Heart left ventricle (tissue), 16 donors: ENCODE data around the gene CHD5. TPM values are rescaled to one million over a fixed set of nuclear protein-coding genes. Genes with fewer than 3 reads are reported as not detected.

Source experiments
- ATAC-seq, 4 donors: fragments of 200-7000 bp; cut with Tn5 transposase; one replicate each; pipeline ENCODE4 v1.9.1; 2020 to 2022; ENCODE audit warnings: moderate library complexity in 4 of 4, mild to moderate bottlenecking in 3 of 4, moderate number of reproducible peaks in 1 of 4
- DNase-seq, 5 donors: peaks; one replicate each; pipeline ENCODE4 v3.0.0-alpha.2; 2020
- H3K27ac ChIP-seq, 12 donors: fragments of 200-600 bp; sonication (generic) in 4 of 12; one replicate each; pipeline versions ENCODE4 v1.5.0 to v1.8.0; 2016 to 2022; ENCODE audit warnings: mild to moderate bottlenecking in 2 of 12
- H3K27me3 ChIP-seq, 9 donors: fragments of 200-600 bp; sonication (generic) in 2 of 9; one replicate each; pipeline versions ENCODE4 v1.5.1 to v1.8.0; 2016 to 2022; ENCODE audit warnings: mild to moderate bottlenecking in 3 of 9
- H3K36me3 ChIP-seq, 9 donors: fragments of 200-600 bp; sonication (generic) in 2 of 9; one replicate each; pipeline versions ENCODE4 v1.5.0 to v1.8.0; 2018 to 2022; ENCODE audit warnings: mild to moderate bottlenecking in 2 of 9
- H3K4me1 ChIP-seq, 12 donors: fragments of 200-600 bp; sonication (generic) in 4 of 12; one replicate each; pipeline versions ENCODE4 v1.5.0 to v1.8.0; 2016 to 2022; ENCODE audit warnings: mild to moderate bottlenecking in 3 of 12
- H3K4me3 ChIP-seq, 12 donors: fragments of 200-600 bp; sonication (generic) in 4 of 12; one replicate each; pipeline versions ENCODE4 v1.5.0 to v1.8.0; 2017 to 2022; ENCODE audit warnings: mild to moderate bottlenecking in 9 of 12, moderate library complexity in 4 of 12
- H3K9me3 ChIP-seq, 12 donors: fragments of 200-600 bp; sonication (generic) in 4 of 12; one replicate each; pipeline versions ENCODE4 v1.5.0 to v1.8.0; 2016 to 2022; ENCODE audit warnings: mild to moderate bottlenecking in 1 of 12
- POLR2A ChIP-seq, 2 donors: fragments of 450-650 bp; IDR thresholded peaks; one replicate each; pipeline ENCODE4 v1.6.1; 2017; ENCODE audit warnings: antibody characterized with exemption in 2 of 2, mild to moderate bottlenecking in 2 of 2, moderate library complexity in 2 of 2
- WGBS, 4 donors: extraction: QIAGEN DNeasy Blood & Tissue Kit in 2 of 4; methylation state at CpG; one replicate each; pipeline versions ENCODE4 v1.1.5 to v1.1.7; 2013 to 2018; 5-methylcytosine and 5-hydroxymethylcytosine counted together
- intact Hi-C, 10 donors: fragments of 100-400 bp; cut with DNase I; formaldehyde crosslinking; loops; one replicate each; pipeline versions ENCODE4 v1.11.1 to v1.14.2; 2022
- polyA plus RNA-seq, 2 donors: library from polyadenylated mRNA; stranded (reverse); fragments of 200-250 nt; gene quantifications; one replicate each; pipeline ENCODE4 v1.2.3, GENCODE V29; 2013
- total RNA-seq, 9 donors: library from RNA; depleted of rRNA in 2 of 9; stranded (reverse); fragments of >200 nt in 2 of 9; fragmentation: NEBNext Ultra II Directional in 3 of 9; extraction: Animal tissue kit (Norgen Biotek cat#: 25700) in 3 of 9; gene quantifications; one replicate each; pipeline versions ENCODE4 v1.1.0 to v1.2.4, GENCODE V29; 2016 to 2023
- TF ChIP-seq, protein P1 (sequence below), 12 donors: fragments of 200-600 bp; sonication (generic) in 4 of 12; IDR thresholded peaks; one replicate each; pipeline versions ENCODE4 v1.5.0 to v1.8.0; 2018 to 2022; ENCODE audit warnings: antibody characterized with exemption in 12 of 12, mild to moderate bottlenecking in 5 of 12
- donor health status: ischemic (EF 13 %, LVEDD 7.1; RV severe dilation, severe dysfunction).
- donor health status: healthy with polysubstance abuse.
- donor health status: DM: no; HTN: yes; CAD: no.
- donor health status: DM: no; HTN: no; CAD: no.
- donor health status: ischemic (EF 25% LVEDD 6.9; RV normal size, moderate dysfunction).
- donor health status: ischemic (EF 25% LVEDD 5.7; RV mildly dilated, moderate dysfunction).
- donor health status: healthy.
- donor health status: DM: yes; HTN: yes; CAD: no.
- donor health status: ischemic (EF 35%, LVEDD 5.7; RV mildly dilated, moderate dysfunction).
- donor health status: nonischemic (EF 11% LVEDD 7.7; RV severe dilation, severe dysfunction).
- donor health status: DM: yes; HTN: yes; CAD: no.
- donor health status: PGD.
- donor health status: ischemic (EF 29% LVEDD 5.4; RV normal size, mild dysfunction).
- donor health status: nonischemic (EF 23%, LVEDD 6.1; RV moderate dilation, normal function).

The CHD5 gene
- total and polyA plus RNA-seq, 11 donors, result 0.07 to 1.3 (median 0.22) TPM; not detected in 2

DNA sequence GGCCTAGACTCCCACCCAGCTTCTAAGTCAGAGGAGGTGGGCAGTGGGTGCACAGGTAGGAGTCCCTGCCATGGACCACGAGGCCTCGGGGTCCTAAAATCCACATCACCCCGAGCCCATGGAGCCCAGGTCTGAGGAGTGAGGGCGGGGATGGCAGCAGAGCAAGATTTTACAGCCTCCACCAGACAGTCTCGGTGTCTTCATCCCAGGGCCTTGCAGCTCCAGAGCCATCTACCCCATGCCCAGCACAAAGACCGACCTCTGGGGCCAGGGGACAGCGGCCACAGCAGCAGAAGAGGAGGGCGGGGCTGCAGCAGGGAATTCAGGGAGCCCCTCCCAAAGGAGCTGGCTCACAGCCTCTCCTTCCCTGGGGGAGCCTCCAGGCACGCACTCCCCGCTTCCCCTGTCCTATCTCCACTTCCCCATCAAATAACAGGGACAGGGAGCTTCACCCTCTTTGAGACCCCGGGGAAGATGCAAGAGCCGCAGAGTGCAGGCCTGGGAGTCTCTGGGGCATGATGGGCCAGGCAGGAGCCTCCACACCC lies 14.6 kb downstream of the CHD5 start:
- DNase-seq (peak in 1 of 5 donors; percentile 36), ATAC-seq (no peak)
- no peak for TF ChIP-seq POLR2A (IDR thresholded peaks at IDR 0.05)
- TF ChIP-seq, protein P1, sequence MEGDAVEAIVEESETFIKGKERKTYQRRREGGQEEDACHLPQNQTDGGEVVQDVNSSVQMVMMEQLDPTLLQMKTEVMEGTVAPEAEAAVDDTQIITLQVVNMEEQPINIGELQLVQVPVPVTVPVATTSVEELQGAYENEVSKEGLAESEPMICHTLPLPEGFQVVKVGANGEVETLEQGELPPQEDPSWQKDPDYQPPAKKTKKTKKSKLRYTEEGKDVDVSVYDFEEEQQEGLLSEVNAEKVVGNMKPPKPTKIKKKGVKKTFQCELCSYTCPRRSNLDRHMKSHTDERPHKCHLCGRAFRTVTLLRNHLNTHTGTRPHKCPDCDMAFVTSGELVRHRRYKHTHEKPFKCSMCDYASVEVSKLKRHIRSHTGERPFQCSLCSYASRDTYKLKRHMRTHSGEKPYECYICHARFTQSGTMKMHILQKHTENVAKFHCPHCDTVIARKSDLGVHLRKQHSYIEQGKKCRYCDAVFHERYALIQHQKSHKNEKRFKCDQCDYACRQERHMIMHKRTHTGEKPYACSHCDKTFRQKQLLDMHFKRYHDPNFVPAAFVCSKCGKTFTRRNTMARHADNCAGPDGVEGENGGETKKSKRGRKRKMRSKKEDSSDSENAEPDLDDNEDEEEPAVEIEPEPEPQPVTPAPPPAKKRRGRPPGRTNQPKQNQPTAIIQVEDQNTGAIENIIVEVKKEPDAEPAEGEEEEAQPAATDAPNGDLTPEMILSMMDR (IDR thresholded peaks at IDR 0.05), result no peak
- Histone ChIP-seq H3K4me1 (no peaks in the 10 kb centered on the region), H3K27me3 (peaks cover 0 to 38% (median 0%) of the 10 kb centered on the region in 9 donors), H3K27ac (no peak overlapping the region), H3K9me3 (no peaks in the 10 kb centered on the region), H3K36me3 (no peaks in the 10 kb centered on the region), H3K4me3 (no peak overlapping the region)
- intact Hi-C loops, result loop anchor here in 1 of 10 donors (5.0 kb wide), 1 partner anchor 43 kb away; no protein-coding TSS in a partner anchor
- WGBS, 4 donors, result 67 to 83% (median 76%) methylated on average over 9 to 12 of the region's 12 CpGs

DNA sequence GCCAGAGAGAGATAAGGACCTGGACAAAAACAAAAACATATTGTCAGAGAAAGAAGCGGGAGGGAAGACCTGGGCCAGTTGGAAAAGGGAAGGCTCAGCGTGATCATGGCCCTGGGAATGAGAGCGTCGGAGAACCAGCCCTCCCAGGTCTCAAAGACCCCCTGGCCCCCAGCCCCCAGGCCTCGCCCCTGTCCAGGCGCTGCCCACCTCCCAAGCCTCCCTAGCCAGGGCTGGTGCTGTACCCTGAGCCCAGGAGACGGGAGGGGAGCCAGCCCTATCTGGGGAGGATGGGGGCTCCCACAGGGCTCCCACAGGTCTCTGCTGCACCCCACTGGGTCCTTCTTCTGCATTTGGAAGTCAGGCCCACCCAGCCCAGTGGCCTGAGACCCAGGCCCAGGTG lies 15.1 kb downstream of the CHD5 start:
- Histone ChIP-seq H3K27ac (no peak overlapping the region), H3K27me3 (peaks cover 0 to 36% (median 0%) of the 10 kb centered on the region in 9 donors), H3K4me3 (no peak overlapping the region), H3K9me3 (no peaks in the 10 kb centered on the region), H3K4me1 (no peaks in the 10 kb centered on the region), H3K36me3 (no peaks in the 10 kb centered on the region)
- WGBS, 4 donors, result 67 to 79% (median 76%) methylated on average over 4 to 7 of the region's 7 CpGs
- DNase-seq, result no peak
- TF ChIP-seq, protein P1 (IDR thresholded peaks at IDR 0.05), result no peak
- TF ChIP-seq POLR2A (IDR thresholded peaks at IDR 0.05), result no peak
- intact Hi-C loops, result loop anchor here in 1 of 10 donors (5.0 kb wide), 1 partner anchor 43 kb away; no protein-coding TSS in a partner anchor
- no peak for ATAC-seq

DNA sequence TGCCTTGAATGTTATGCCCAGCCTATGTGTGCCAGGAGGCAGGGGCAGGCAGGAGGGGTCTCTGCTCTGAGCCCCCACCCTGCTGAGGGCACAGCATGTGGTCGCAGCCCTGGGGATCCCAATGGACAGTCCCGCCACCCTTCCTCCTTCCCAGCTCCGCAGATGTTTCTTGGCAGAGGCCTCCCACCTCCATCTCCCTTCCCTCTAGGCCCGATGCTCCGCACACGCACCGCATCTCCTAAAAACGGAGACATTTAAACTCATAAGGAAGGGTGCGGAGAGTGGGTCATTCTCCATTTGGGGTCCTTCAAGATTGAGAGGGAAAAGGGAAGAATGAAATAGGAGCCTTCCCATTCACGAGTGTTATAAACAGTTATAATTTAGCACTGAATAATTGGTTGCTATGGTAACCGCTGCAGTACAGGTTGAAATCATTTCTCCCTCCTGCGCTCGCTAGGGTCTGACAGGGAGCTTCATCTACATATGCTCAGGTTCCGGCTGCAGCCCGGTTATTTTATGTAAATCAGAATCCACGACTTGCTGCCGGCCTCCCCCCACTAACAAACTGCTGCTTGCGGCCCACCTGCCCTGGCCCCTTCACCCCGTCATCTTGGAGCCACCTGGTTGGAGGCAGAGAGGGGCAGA lies 16.0 kb downstream of the CHD5 start:
- no peak overlapping the region for H3K27ac ChIP-seq
- DNase-seq (peak in 1 of 5 donors; percentile 13), ATAC-seq (no peak)
- no peak for TF ChIP-seq POLR2A (IDR thresholded peaks at IDR 0.05)
- TF ChIP-seq, protein P1 (IDR thresholded peaks at IDR 0.05), result no peak
- H3K36me3 ChIP-seq, result no peaks in the 10 kb centered on the region
- intact Hi-C loops, result no loop called here
- WGBS, 4 donors, result 71 to 74% (median 72%) methylated on average over 18 to 19 of the region's 19 CpGs
- no peak overlapping the region for H3K4me3 ChIP-seq
- H3K9me3 ChIP-seq, result no peaks in the 10 kb centered on the region
- H3K4me1 ChIP-seq, result no peaks in the 10 kb centered on the region
- peaks cover 0 to 36% (median 0%) of the 10 kb centered on the region in 9 donors for H3K27me3 ChIP-seq

DNA sequence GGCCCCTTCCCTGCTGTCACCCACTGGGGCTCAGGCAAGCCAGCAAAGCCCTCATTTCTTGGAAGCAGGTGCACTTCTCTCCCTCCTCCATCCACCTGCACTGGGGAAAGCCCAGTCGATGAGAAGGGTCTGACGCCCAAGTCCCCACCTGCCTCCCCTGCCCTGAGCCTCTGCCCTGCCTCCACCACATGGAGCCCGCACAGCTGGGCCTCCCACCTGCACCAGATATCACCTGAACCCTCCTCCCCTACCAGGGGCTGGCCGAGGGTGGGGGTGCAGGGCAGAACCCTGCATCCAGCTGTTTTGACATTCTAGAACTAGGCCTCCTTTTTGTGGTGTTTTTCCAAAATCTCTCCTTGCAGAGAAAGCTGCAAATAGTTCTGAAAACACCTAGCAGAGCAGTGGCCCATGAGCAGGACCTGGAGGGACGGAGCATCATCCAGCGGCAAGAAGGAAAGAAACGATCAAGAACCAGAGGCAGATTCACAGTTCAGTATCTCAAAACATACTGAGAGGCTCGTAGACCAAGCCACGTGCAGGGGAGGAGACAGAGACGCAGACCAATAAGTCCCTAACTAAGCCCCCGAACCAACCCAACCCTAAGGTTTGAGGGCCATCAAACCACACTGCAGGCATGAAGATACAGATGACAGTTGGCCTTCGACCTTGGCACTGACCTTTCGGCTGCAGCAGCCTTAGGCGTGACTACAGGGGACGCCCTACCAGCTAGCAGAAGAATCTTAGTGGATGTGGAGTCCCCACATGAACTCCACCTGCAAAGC lies 16.7 kb downstream of the CHD5 start:
- Histone ChIP-seq H3K27ac (no peak overlapping the region), H3K36me3 (no peaks in the 10 kb centered on the region), H3K4me1 (no peaks in the 10 kb centered on the region), H3K27me3 (peaks cover 0 to 36% (median 0%) of the 10 kb centered on the region in 9 donors), H3K4me3 (no peak overlapping the region), H3K9me3 (no peaks in the 10 kb centered on the region)
- no peak for TF ChIP-seq POLR2A (IDR thresholded peaks at IDR 0.05)
- TF ChIP-seq, protein P1 (IDR thresholded peaks at IDR 0.05), result no peak
- DNase-seq (peak in 1 of 5 donors; percentile 28), ATAC-seq (no peak)
- 75 to 83% (median 78%) methylated on average over 10 to 15 of the region's 15 CpGs for WGBS, 4 donors
- intact Hi-C loops, result no loop called here
